Heart right ventricle (tissue), 16 donors: ENCODE data around the gene NNT. TPM values are rescaled to one million over a fixed set of nuclear protein-coding genes. Genes with fewer than 3 reads are reported as not detected.
"Not testable (repeated sequence)": the region's sequence is repeated elsewhere in the genome, so short reads cannot be mapped to it uniquely, and the experiment has no call there.

Experiments
- ATAC-seq, 8 donors: fragments of 200-7000 bp; cut with Tn5 transposase; one replicate each; pipeline ENCODE4 v1.9.1; 2020; ENCODE audit warnings: mild to moderate bottlenecking in 8 of 8, moderate library complexity in 8 of 8, moderate number of reproducible peaks in 1 of 8
- DNase-seq, 2 donors: peaks; one replicate each; pipeline ENCODE4 v3.0.0-alpha.2; 2020
- H3K27ac ChIP-seq, 10 donors: fragments of 200-600 bp; sonication (generic) in 2 of 10; one replicate each; pipeline versions ENCODE4 v1.5.0 to v1.8.0; 2020 to 2022; ENCODE audit warnings: mild to moderate bottlenecking in 3 of 10
- H3K27me3 ChIP-seq, 7 donors: fragments of 200-600 bp; one replicate each; pipeline ENCODE4 v1.8.0; 2021 to 2022; ENCODE audit warnings: mild to moderate bottlenecking in 2 of 7
- H3K36me3 ChIP-seq, 9 donors: fragments of 200-600 bp; sonication (generic) in 1 of 9; one replicate each; pipeline versions ENCODE4 v1.5.0 to v1.8.0; 2020 to 2022; ENCODE audit warnings: mild to moderate bottlenecking in 2 of 9
- H3K4me1 ChIP-seq, 9 donors: fragments of 200-600 bp; sonication (generic) in 1 of 9; one replicate each; pipeline versions ENCODE4 v1.5.0 to v1.8.0; 2020 to 2022; ENCODE audit warnings: mild to moderate bottlenecking in 4 of 9
- H3K4me3 ChIP-seq, 10 donors: fragments of 200-600 bp; sonication (generic) in 2 of 10; one replicate each; pipeline versions ENCODE4 v1.5.0 to v1.8.0; 2020 to 2022; ENCODE audit warnings: mild to moderate bottlenecking in 7 of 10, moderate library complexity in 2 of 10
- H3K9me3 ChIP-seq, 11 donors: fragments of 200-600 bp in 10 of 11; sonication (generic) in 2 of 11; one replicate each; pipeline versions ENCODE4 v1.5.0 to v1.8.0; 2013 to 2022; ENCODE audit warnings: mild to moderate bottlenecking in 2 of 11, control low read depth in 1 of 11, moderate library complexity in 1 of 11
- CTCF ChIP-seq, 9 donors: fragments of 200-600 bp; sonication (generic) in 2 of 9; IDR thresholded peaks; one replicate each; pipeline versions ENCODE4 v1.5.0 to v1.8.0; 2021 to 2022; ENCODE audit warnings: antibody characterized with exemption in 9 of 9, mild to moderate bottlenecking in 5 of 9, moderate library complexity in 1 of 9
- WGBS, 2 donors: extraction: QIAGEN DNeasy Blood & Tissue Kit; methylation state at CpG; one replicate each; pipeline ENCODE4 v1.1.7; 2013; ENCODE audit warnings: inconsistent platforms in 1 of 2; 5-methylcytosine and 5-hydroxymethylcytosine counted together
- intact Hi-C, 10 donors: fragments of 100-400 bp; cut with DNase I; formaldehyde crosslinking; loops; one replicate each; pipeline versions ENCODE4 v1.11.1 to v1.14.2; 2022
- polyA plus RNA-seq, 2 donors: library from polyadenylated mRNA; stranded (reverse); fragments of 200-250 nt; gene quantifications; one replicate each; pipeline ENCODE4 v1.2.3, GENCODE V29; 2013
- total RNA-seq, 10 donors: library from RNA; stranded (reverse); fragmentation: NEBNext Ultra II Directional in 3 of 10; extraction: Animal tissue kit (Norgen Biotek cat#: 25700) in 3 of 10; gene quantifications; one replicate each; pipeline versions ENCODE4 v1.2.1 to v1.2.4, GENCODE V29; 2021 to 2023
- donor health status: Arrhythmogenic right ventricular cardiomyopathy.
- donor health status: ischemic (EF 13 %, LVEDD 7.1; RV severe dilation, severe dysfunction).
- donor health status: healthy with polysubstance abuse.
- donor health status: DM: no; HTN: yes; CAD: no.
- donor health status: DM: no; HTN: no; CAD: no.
- donor health status: ischemic (EF 25% LVEDD 6.9; RV normal size, moderate dysfunction).
- donor health status: ischemic (EF 25% LVEDD 5.7; RV mildly dilated, moderate dysfunction).
- donor health status: healthy.
- donor health status: DM: yes; HTN: yes; CAD: no.
- donor health status: Ischemic cardiomyopathy.
- donor health status: ischemic (EF 35%, LVEDD 5.7; RV mildly dilated, moderate dysfunction).
- donor health status: nonischemic (EF 11% LVEDD 7.7; RV severe dilation, severe dysfunction).
- donor health status: DM: yes; HTN: yes; CAD: no.
- donor health status: PGD.
- donor health status: ischemic (EF 29% LVEDD 5.4; RV normal size, mild dysfunction).
- donor health status: nonischemic (EF 23%, LVEDD 6.1; RV moderate dilation, normal function).

NNT gene
- total and polyA plus RNA-seq, 12 donors: 40.8 to 731 (median 609) TPM

- Histone ChIP-seq H3K36me3 (peaks cover 0 to 67% (median 3%) of the 10 kb centered on the region in 9 donors), H3K4me1 (peaks cover 0 to 54% (median 17%) of the 10 kb centered on the region in 9 donors), H3K9me3 (peaks cover 0 to 5% (median 0%) of the 10 kb centered on the region in 11 donors), H3K27ac (no peak overlapping the region), H3K27me3 (no peaks in the 10 kb centered on the region), H3K4me3 (no peak overlapping the region)
- no peak for ATAC-seq
- TF ChIP-seq CTCF (IDR thresholded peaks at IDR 0.05): no peak
- no peak for DNase-seq
- WGBS, 2 donors: 94 to 95% methylated on average over 2 of the region's 2 CpGs
- intact Hi-C loops: no loop called here
Measured at GRCh38 chr5:43702293-43702692, 99.3 kb downstream of the NNT start.

GRCh38 chr5:43702815-43703214, 99.8 kb downstream of the NNT start:
- 38 to 47% methylated on average over 3 of the region's 3 CpGs for WGBS, 2 donors
- H3K27me3 ChIP-seq: no peaks in the 10 kb centered on the region
- TF ChIP-seq CTCF (IDR thresholded peaks at IDR 0.05): no peak
- no peak overlapping the region for H3K27ac ChIP-seq
- peaks cover 0 to 54% (median 17%) of the 10 kb centered on the region in 9 donors for H3K4me1 ChIP-seq
- H3K36me3 ChIP-seq: peaks cover 0 to 67% (median 3%) of the 10 kb centered on the region in 9 donors
- peaks cover 0 to 5% (median 0%) of the 10 kb centered on the region in 11 donors for H3K9me3 ChIP-seq
- intact Hi-C loops: no loop called here
- no peak for DNase-seq
- H3K4me3 ChIP-seq: no peak overlapping the region
- ATAC-seq: peak in 3 of 8 donors; percentile 20 to 55 (median 24)

GRCh38 chr5:43704243-43704642, 101.3 kb downstream of the NNT start:
- WGBS, 2 donors: 81% methylated on average over 4 of the region's 4 CpGs
- Histone ChIP-seq H3K36me3 (peaks cover 0 to 67% (median 3%) of the 10 kb centered on the region in 9 donors), H3K27me3 (no peaks in the 10 kb centered on the region), H3K27ac (no peak overlapping the region), H3K4me1 (peaks cover 0 to 46% (median 17%) of the 10 kb centered on the region in 9 donors), H3K4me3 (no peak overlapping the region), H3K9me3 (peaks cover 0 to 5% (median 0%) of the 10 kb centered on the region in 11 donors)
- ATAC-seq: peak in 1 of 8 donors; percentile 17
- no peak for DNase-seq
- no peak for TF ChIP-seq CTCF (IDR thresholded peaks at IDR 0.05)
- intact Hi-C loops: no loop called here

- H3K4me3 ChIP-seq, ATAC-seq, H3K27ac ChIP-seq, H3K27me3 ChIP-seq, DNase-seq, intact Hi-C loops, H3K9me3 ChIP-seq: not testable (repeated sequence)
- WGBS, 2 donors: 92 to 96% methylated on average over 1 of the region's 1 CpG
- Histone ChIP-seq H3K36me3 (peaks cover 0 to 52% (median 3%) of the 10 kb centered on the region in 9 donors), H3K4me1 (peaks cover 0 to 32% (median 13%) of the 10 kb centered on the region in 9 donors)
Measured at GRCh38 chr5:43706576-43706975, 103.6 kb downstream of the NNT start.

- H3K4me3 ChIP-seq: no peak overlapping the region
- ATAC-seq (peak in 5 of 8 donors; percentile 26 to 66 (median 39)), DNase-seq (no peak)
- intact Hi-C loops: no loop called here
- no peak overlapping the region for H3K27ac ChIP-seq
- H3K27me3 ChIP-seq: no peaks in the 10 kb centered on the region
- no peak for TF ChIP-seq CTCF (IDR thresholded peaks at IDR 0.05)
- peaks cover 0 to 8% (median 0%) of the 10 kb centered on the region in 9 donors for H3K4me1 ChIP-seq
- 75 to 80% methylated on average over 6 of the region's 6 CpGs for whole genome bisulfite sequencing, 2 donors
- H3K36me3 ChIP-seq: peaks cover 0 to 8% (median 0%) of the 10 kb centered on the region in 9 donors
- no peaks in the 10 kb centered on the region for H3K9me3 ChIP-seq
Measured at GRCh38 chr5:43711496-43711895, 108.5 kb downstream of the NNT start.
